GM12878 (cell line): ENCODE data around the gene LRRN2. TPM values are rescaled to one million over a fixed set of nuclear protein-coding genes. Genes with fewer than 3 reads are reported as not detected.

Source experiments
- ATAC-seq: fragments of 200-7000 bp; cut with Tn5 transposase; 3 replicates; pipeline ENCODE4 v1.9.1; 2020; ENCODE audit warnings: mild to moderate bottlenecking, moderate library complexity
- BruUV-seq: library from RNA; stranded (reverse); fragments of 400-500 nt; replicated peaks from 2 replicates; lab custom pipeline; 2021; lab: Mats Ljungman, UMichigan
- CTCF ChIA-PET: fragments of 300-600 bp; sonication (Branson Sonifier 250); formaldehyde crosslinking; extraction: SDS; loops from one replicate; lab custom pipeline; 2021; ENCODE audit warnings: inconsistent platforms; lab: Yijun Ruan, JAX
- POLR2A ChIA-PET: fragments of 350-600 bp; formaldehyde crosslinking; extraction: SDS; loops from one replicate; lab custom pipeline; 2021; ENCODE audit warnings: inconsistent platforms; lab: Charles Lee
- RAD21 ChIA-PET: fragments of 300-600 bp; sonication (Branson Sonifier 250); formaldehyde crosslinking; loops from one replicate; lab custom pipeline; 2023; ENCODE audit warnings: antibody characterized with exemption; ENCODE audit not compliant: unreplicated experiment; lab: Charles Lee
- SMC1A ChIA-PET: fragments of 300-600 bp; sonication (Branson Sonifier 250); formaldehyde crosslinking; loops from one replicate; lab custom pipeline; 2023; ENCODE audit not compliant: unreplicated experiment, uncharacterized antibody; lab: Charles Lee
- DNase-seq: peaks from one replicate; pipeline ENCODE4 v3.0.0-alpha.2; 2011; ENCODE audit warnings: low read depth, low spot score
- FAIRE-seq: peaks from 3 replicates; lab custom pipeline; 2011; peaks lifted over from hg19 to GRCh38; lab: Jason Lieb, UNC
- H2AFZ ChIP-seq: 2 replicates; pipeline ENCODE4 v1.6.0; 2011; ENCODE audit warnings: low read depth, low read length, control low read depth; ENCODE audit not compliant: control insufficient read depth
- H3K27ac ChIP-seq: 2 replicates; pipeline ENCODE4 v1.5.1; 2011; ENCODE audit warnings: control low read depth; ENCODE audit not compliant: control insufficient read depth, insufficient read depth
- H3K27me3 ChIP-seq, 2 experiments: replicated peaks in 1 of 2; 2 replicates each; pipeline versions ENCODE4 v1.6.0 to v1.6.1; 2011; ENCODE audit warnings: low read length in 1 of 2; ENCODE audit not compliant: control insufficient read depth in 2 of 2, insufficient read depth in 2 of 2
- H3K36me3 ChIP-seq, 2 experiments: 2 replicates each; pipeline ENCODE4 v1.5.1; 2011; ENCODE audit warnings: low read length in 1 of 2; ENCODE audit not compliant: control insufficient read depth in 2 of 2, insufficient read depth in 2 of 2
- H3K4me1 ChIP-seq: 2 replicates; pipeline ENCODE4 v1.6.1; 2011; ENCODE audit warnings: mild to moderate bottlenecking, low read length, moderate library complexity, mixed read lengths; ENCODE audit not compliant: control insufficient read depth, insufficient read depth
- H3K4me2 ChIP-seq: 2 replicates; pipeline ENCODE4 v1.6.0; 2011; ENCODE audit warnings: control low read depth; ENCODE audit not compliant: control insufficient read depth, insufficient read depth
- H3K4me3 ChIP-seq: fragments of 200-600 bp; sonication (generic); 2 replicates; pipeline ENCODE4 v1.5.1; 2016
- H3K79me2 ChIP-seq: 2 replicates; pipeline ENCODE4 v1.6.0; 2011; ENCODE audit warnings: low read length; ENCODE audit not compliant: control insufficient read depth, insufficient read depth
- H3K9ac ChIP-seq: 2 replicates; pipeline ENCODE4 v1.8.0; 2011; ENCODE audit warnings: low read length, control low read depth, mixed read lengths; ENCODE audit not compliant: control insufficient read depth, insufficient read depth
- H3K9me3 ChIP-seq: replicated peaks from 3 replicates; pipeline ENCODE4 v1.5.1; 2011; ENCODE audit warnings: mild to moderate bottlenecking, low read length; ENCODE audit not compliant: control insufficient read depth, insufficient read depth
- H4K20me1 ChIP-seq: 2 replicates; pipeline ENCODE4 v1.6.0; 2011; ENCODE audit not compliant: control insufficient read depth, insufficient read depth
- CHD1 ChIP-seq: IDR thresholded peaks from 2 replicates; pipeline ENCODE4 v1.6.1; 2012; ENCODE audit warnings: low read depth, low read length, improper control_type of control experiment
- FOXK2 ChIP-seq: fragments of 450-650 bp; IDR thresholded peaks from 2 replicates; pipeline ENCODE4 v1.6.1; 2017; ENCODE audit warnings: mild to moderate bottlenecking, moderate library complexity
- KLF5 ChIP-seq: fragments of 450-650 bp; IDR thresholded peaks from 2 replicates; pipeline ENCODE4 v1.6.1; 2014; ENCODE audit warnings: mild to moderate bottlenecking; ENCODE audit not compliant: partially characterized antibody
- MXI1 ChIP-seq: fragments of 150-350 bp; IDR thresholded peaks from 2 replicates; pipeline ENCODE4 v1.6.1; 2011; ENCODE audit warnings: low read depth, mild to moderate bottlenecking, inconsistent platforms, low read length, improper control_type of control experiment
- RCOR1 ChIP-seq: conservative IDR thresholded peaks from 2 replicates; pipeline ENCODE4 v1.6.1; 2012; ENCODE audit warnings: low read depth, low read length, improper control_type of control experiment
- STAT3 ChIP-seq: IDR thresholded peaks from 2 replicates; pipeline ENCODE4 v1.6.1; 2011; ENCODE audit warnings: low read depth, low read length, improper control_type of control experiment
- TARDBP ChIP-seq: IDR thresholded peaks from 2 replicates; pipeline ENCODE4 v1.6.1; 2016; ENCODE audit warnings: borderline replicate concordance
- WRNIP1 ChIP-seq: IDR thresholded peaks from 2 replicates; pipeline ENCODE4 v1.6.1; 2011; ENCODE audit warnings: low read depth, low read length, improper control_type of control experiment, borderline replicate concordance
- YBX1 ChIP-seq: fragments of 450-650 bp; IDR thresholded peaks from 2 replicates; pipeline ENCODE4 v1.6.1; 2016; ENCODE audit warnings: antibody characterized with exemption
- ZNF207 ChIP-seq: fragments of 450-650 bp; IDR thresholded peaks from 2 replicates; pipeline ENCODE4 v1.6.1; 2014; ENCODE audit warnings: antibody characterized with exemption, mild to moderate bottlenecking, borderline replicate concordance
- WGBS: methylation state at CpG from one replicate; pipeline ENCODE4 v1.1.6; 2016; ENCODE audit warnings: low lambda C conversion rate; ENCODE audit not compliant: insufficient replicate concordance, insufficient coverage; ENCODE audit errors: missing lambda C conversion rate; 5-methylcytosine and 5-hydroxymethylcytosine counted together
- in situ Hi-C: fragments of 300-500 bp; cut with MboI; formaldehyde crosslinking; loops from 9 replicates; pipeline ENCODE4 v1.14.3; 2018; ENCODE audit warnings: mixed read lengths
- intact Hi-C: fragments of 100-400 bp; cut with micrococcal nuclease; formaldehyde crosslinking; loops from one replicate; pipeline ENCODE4 v1.14.2; 2022; ENCODE audit not compliant: unreplicated experiment
- polyA plus RNA-seq, 11 experiments: library from polyadenylated mRNA; depleted of rRNA in 4 of 11; unstranded in 6 of 11; stranded (reverse) in 5 of 11; fragments of >200 nt; fragmentation: Nextera tagmentation in 4 of 11; fragmentation: Illumina TruSeq in 1 of 11; extraction: Ambion mirVana in 4 of 11; extraction: Trizol in 1 of 11; gene quantifications; 1 replicate in 1 of 11; 2 replicates in 10 of 11; pipeline versions ENCODE4 v1.2.1 to v1.2.3, GENCODE V29; 2011 to 2016; ENCODE audit warnings: inconsistent platforms in 2 of 11, missing spikeins in 2 of 11, low read depth in 1 of 11
- total RNA-seq, 4 experiments: library from RNA; depleted of rRNA in 3 of 4; stranded (reverse); fragments of >200 nt in 3 of 4; fragmentation: Illumina TruSeq in 1 of 4; extraction: Trizol in 1 of 4; gene quantifications; 2 replicates each; pipeline versions ENCODE4 v1.2.1 to v1.2.3, GENCODE V29; 2013 to 2021
- TF ChIP-seq, protein P1 (sequence below): fragments of 450-650 bp; formaldehyde crosslinking; IDR thresholded peaks from 2 replicates; pipeline ENCODE4 v1.4.0; 2020; ENCODE audit warnings: mild to moderate bottlenecking, moderate library complexity
- TF ChIP-seq, protein P2 (sequence below): IDR thresholded peaks from 2 replicates; pipeline ENCODE4 v1.6.1; 2012; ENCODE audit warnings: low read depth, low read length, improper control_type of control experiment
- TF ChIP-seq, protein P3 (sequence below): fragments of 450-650 bp; conservative IDR thresholded peaks from 2 replicates; pipeline ENCODE4 v1.6.1; 2017; ENCODE audit warnings: mild to moderate bottlenecking, moderate library complexity

LRRN2 gene
- total and polyA plus RNA-seq, 10 of the 15 experiments (the other 5 are each of a cell fraction or from before 2014, with no cell fraction given), result not detected

DNA sequence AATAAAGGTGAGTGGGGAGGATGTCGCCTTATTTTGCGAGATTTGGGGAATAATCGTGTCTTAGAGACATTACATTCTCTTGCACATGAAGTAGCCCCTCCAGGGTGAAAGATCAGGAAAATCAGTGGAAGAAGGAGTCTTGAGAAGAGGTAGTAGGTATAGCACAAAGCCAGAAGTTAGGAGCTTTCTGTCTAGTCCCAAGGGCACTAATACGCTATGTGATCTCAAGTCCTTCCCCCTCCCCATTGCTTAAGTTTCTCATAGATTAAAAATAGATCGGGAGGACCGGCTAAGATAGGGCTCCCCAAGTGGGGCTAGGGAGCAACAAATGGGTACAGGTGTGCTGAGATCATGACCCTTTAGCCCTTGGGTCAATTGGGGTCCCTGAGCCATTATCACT, 13.5 kb downstream of the LRRN2 start:
- ChIA-PET SMC1A (no interaction called here), POLR2A (no interaction called here), CTCF (interaction anchor here (1.2 to 1.6 kb wide), 2 partner anchors 10 to 135 kb away, joined by 3 to 4 read pairs; no protein-coding TSS in a partner anchor), RAD21 (no interaction called here)
- Histone ChIP-seq H3K36me3 (no peaks in the 10 kb centered on the region), H3K79me2 (no peaks in the 10 kb centered on the region), H3K4me1 (no peaks in the 10 kb centered on the region), H3K4me2 (no peak overlapping the region), H3K9me3 (no peaks in the 10 kb centered on the region), H3K4me3 (no peak overlapping the region), H3K9ac (no peak overlapping the region), H3K27ac (no peak overlapping the region), H4K20me1 (no peaks in the 10 kb centered on the region), H2AFZ (no peak overlapping the region), H3K27me3 (peaks cover 3 to 8% of the 10 kb centered on the region in 2 experiments; a peak in 3 of 4 replicates)
- 48% methylated on average over 6 of the region's 6 CpGs for whole genome bisulfite sequencing
- intact Hi-C loops, result no loop called here
- ATAC-seq, result no peak
- in situ Hi-C loops, result no loop called here
- no peak for FAIRE-seq
- no TSS peak for BruUV-seq
- TF ChIP-seq RCOR1 (no peak), WRNIP1 (no peak), KLF5 (no peak), ZNF207 (no peak), CHD1 (no peak), MXI1 (no peak), FOXK2 (no peak), TARDBP (no peak), STAT3 (no peak), YBX1 (no peak)
- TF ChIP-seq, protein P1, sequence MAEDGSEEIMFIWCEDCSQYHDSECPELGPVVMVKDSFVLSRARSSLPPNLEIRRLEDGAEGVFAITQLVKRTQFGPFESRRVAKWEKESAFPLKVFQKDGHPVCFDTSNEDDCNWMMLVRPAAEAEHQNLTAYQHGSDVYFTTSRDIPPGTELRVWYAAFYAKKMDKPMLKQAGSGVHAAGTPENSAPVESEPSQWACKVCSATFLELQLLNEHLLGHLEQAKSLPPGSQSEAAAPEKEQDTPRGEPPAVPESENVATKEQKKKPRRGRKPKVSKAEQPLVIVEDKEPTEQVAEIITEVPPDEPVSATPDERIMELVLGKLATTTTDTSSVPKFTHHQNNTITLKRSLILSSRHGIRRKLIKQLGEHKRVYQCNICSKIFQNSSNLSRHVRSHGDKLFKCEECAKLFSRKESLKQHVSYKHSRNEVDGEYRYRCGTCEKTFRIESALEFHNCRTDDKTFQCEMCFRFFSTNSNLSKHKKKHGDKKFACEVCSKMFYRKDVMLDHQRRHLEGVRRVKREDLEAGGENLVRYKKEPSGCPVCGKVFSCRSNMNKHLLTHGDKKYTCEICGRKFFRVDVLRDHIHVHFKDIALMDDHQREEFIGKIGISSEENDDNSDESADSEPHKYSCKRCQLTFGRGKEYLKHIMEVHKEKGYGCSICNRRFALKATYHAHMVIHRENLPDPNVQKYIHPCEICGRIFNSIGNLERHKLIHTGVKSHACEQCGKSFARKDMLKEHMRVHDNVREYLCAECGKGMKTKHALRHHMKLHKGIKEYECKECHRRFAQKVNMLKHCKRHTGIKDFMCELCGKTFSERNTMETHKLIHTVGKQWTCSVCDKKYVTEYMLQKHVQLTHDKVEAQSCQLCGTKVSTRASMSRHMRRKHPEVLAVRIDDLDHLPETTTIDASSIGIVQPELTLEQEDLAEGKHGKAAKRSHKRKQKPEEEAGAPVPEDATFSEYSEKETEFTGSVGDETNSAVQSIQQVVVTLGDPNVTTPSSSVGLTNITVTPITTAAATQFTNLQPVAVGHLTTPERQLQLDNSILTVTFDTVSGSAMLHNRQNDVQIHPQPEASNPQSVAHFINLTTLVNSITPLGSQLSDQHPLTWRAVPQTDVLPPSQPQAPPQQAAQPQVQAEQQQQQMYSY (CRISPR knock-in tag), result no peak
- TF ChIP-seq, protein P2, sequence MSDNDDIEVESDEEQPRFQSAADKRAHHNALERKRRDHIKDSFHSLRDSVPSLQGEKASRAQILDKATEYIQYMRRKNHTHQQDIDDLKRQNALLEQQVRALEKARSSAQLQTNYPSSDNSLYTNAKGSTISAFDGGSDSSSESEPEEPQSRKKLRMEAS, result no peak
- TF ChIP-seq, protein P3, sequence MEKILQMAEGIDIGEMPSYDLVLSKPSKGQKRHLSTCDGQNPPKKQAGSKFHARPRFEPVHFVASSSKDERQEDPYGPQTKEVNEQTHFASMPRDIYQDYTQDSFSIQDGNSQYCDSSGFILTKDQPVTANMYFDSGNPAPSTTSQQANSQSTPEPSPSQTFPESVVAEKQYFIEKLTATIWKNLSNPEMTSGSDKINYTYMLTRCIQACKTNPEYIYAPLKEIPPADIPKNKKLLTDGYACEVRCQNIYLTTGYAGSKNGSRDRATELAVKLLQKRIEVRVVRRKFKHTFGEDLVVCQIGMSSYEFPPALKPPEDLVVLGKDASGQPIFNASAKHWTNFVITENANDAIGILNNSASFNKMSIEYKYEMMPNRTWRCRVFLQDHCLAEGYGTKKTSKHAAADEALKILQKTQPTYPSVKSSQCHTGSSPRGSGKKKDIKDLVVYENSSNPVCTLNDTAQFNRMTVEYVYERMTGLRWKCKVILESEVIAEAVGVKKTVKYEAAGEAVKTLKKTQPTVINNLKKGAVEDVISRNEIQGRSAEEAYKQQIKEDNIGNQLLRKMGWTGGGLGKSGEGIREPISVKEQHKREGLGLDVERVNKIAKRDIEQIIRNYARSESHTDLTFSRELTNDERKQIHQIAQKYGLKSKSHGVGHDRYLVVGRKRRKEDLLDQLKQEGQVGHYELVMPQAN, result no peak
- DNase-seq, result no peak
